Activated CD8-positive, alpha-beta memory T cell treated with anti-CD3 and anti-CD28 coated beads for 4 hours (primary cell): ENCODE data around the gene GNPNAT1.
"Not testable (repeated sequence)": the region's sequence is repeated elsewhere in the genome, so short reads cannot be mapped to it uniquely, and the experiment has no call there.

ENCODE experiments used
- DNase-seq, 2 donors: peaks; one replicate each; pipeline ENCODE4 v3.0.0-alpha.2; 2020; ENCODE audit warnings: low read depth in 2 of 2

The GNPNAT1 gene

DNA sequence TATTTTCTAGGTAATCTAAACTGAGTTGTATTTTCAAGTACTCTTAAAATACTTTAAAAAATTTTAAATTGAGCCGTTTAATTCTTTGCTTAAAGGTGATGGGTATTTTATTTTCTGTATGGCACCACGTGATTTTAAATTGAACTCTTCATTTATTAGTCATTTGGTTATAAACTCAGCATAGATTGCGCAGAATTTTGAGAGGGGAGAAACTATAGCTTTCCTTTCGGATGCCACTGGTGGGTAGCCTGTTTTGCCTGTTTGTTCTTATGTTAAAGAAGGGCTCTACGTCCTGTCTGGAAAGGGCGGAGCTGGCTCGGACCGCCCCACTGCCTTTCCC lies 61.9 kb downstream of the GNPNAT1 start:
- DNase-seq = no peak

GRCh38 chr14:52729035-52729434 lies 62.4 kb downstream of the GNPNAT1 start:
- DNase-seq = not testable (repeated sequence)

DNA sequence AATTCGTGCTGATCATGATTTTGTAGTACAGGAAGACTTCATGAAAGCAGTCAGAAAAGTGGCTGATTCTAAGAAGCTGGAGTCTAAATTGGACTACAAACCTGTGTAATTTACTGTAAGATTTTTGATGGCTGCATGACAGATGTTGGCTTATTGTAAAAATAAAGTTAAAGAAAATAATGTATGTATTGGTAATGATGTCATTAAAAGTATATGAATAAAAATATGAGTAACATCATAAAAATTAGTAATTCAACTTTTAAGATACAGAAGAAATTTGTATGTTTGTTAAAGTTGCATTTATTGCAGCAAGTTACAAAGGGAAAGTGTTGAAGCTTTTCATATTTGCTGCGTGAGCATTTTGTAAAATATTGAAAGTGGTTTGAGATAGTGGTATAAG lies 63.9 kb downstream of the GNPNAT1 start:
- DNase-seq = not testable (repeated sequence)
